GM18511 (cell line): ENCODE results near the gene HOXD13.

Experiments
- ATAC-seq: cut with Tn5 transposase; IDR thresholded peaks from one replicate; pipeline ENCODE4 v1.9.1; 2021; ENCODE audit warnings: mild to moderate bottlenecking, moderate library complexity; ENCODE audit not compliant: unreplicated experiment

Gene HOXD13

GRCh38 chr2:176093145-176093897 lies 800 bp downstream of the HOXD13 start:
- no peak for ATAC-seq

- no peak for ATAC-seq
Observed at GRCh38 chr2:176093898-176094249, 1.4 kb downstream of the HOXD13 start.

GRCh38 chr2:176094349-176094748 lies 1.8 kb downstream of the HOXD13 start:
- no peak for ATAC-seq

- ATAC-seq: no peak
Observed at GRCh38 chr2:176095421-176095820, 2.9 kb downstream of the HOXD13 start.

- ATAC-seq: no peak
Observed at GRCh38 chr2:176096243-176096985, 3.9 kb downstream of the HOXD13 start.

GRCh38 chr2:176096986-176097819 lies 4.7 kb downstream of the HOXD13 start:
- ATAC-seq: peak; percentile 90

- no peak for ATAC-seq
Observed at GRCh38 chr2:176097820-176098365, 5.4 kb downstream of the HOXD13 start.

- no peak for ATAC-seq
Observed at GRCh38 chr2:176098366-176099158, 6.0 kb downstream of the HOXD13 start.

GRCh38 chr2:176099159-176099727 lies 6.7 kb downstream of the HOXD13 start:
- ATAC-seq: no peak

GRCh38 chr2:176099728-176100546 lies 7.4 kb downstream of the HOXD13 start, which contains the start of gene HOXD12:
Gene HOXD12 (plus strand): TSS chr2:176099795. CDS start chr2:176099802, 7 bp downstream.
- ATAC-seq: no peak

GRCh38 chr2:176100547-176101140 lies 8.1 kb downstream of the HOXD13 start:
- ATAC-seq: no peak

GRCh38 chr2:176101216-176101830 lies 8.8 kb downstream of the HOXD13 start:
- ATAC-seq: no peak

GRCh38 chr2:176101842-176102241 lies 9.3 kb downstream of the HOXD13 start:
- no peak for ATAC-seq

GRCh38 chr2:176102309-176102866 lies 9.9 kb downstream of the HOXD13 start:
- ATAC-seq: no peak

GRCh38 chr2:176103194-176103593 lies 10.7 kb downstream of the HOXD13 start:
- no peak for ATAC-seq

GRCh38 chr2:176103742-176104315 lies 11.3 kb downstream of the HOXD13 start:
- ATAC-seq: no peak

GRCh38 chr2:176104316-176105077 lies 12.0 kb downstream of the HOXD13 start:
- ATAC-seq: no peak
